HG03457 (cell line): ENCODE measurements around the gene C1S.
"Not testable (repeated sequence)": the region's sequence is repeated elsewhere in the genome, so short reads cannot be mapped to it uniquely, and the experiment has no call there.

ENCODE experiments used
- ATAC-seq: cut with Tn5 transposase; IDR thresholded peaks from one replicate; pipeline ENCODE4 v1.9.1; 2021; ENCODE audit warnings: moderate number of reproducible peaks; ENCODE audit not compliant: unreplicated experiment

The C1S gene

DNA sequence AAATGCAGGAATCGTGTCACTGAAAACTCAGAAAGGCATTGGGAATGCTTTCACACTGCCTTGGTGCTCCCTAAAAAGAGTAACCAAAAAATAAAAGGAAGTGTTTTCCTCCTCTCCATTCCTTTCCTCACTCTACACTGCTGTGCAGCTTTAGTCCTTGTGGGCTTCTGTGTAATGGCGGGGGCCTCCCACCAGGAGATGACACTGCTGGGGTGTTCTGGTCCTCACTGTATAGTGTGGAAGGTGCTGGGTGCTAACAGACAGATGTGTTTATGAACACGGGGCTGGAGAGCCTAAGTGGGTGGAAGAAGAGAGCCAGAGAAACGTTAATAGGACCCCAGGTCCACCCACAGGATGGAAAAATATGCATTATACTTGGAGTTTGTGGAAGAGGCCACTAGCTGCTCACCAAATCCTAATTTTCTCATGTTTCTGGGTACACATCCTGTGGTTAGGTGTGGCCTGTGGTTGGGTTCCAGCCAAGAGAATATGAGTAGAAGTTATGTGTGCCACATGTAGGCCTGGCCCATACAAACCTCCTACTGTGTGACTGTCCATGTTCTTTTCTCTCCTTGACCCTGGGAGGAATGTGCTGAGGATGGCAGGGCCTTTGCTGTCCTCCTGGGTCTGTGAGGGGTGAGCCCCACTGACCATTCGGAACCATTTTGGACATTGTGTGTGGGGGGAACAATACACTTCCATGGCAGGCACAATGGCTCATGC lies 14.0 kb upstream of the C1S start:
- ATAC-seq, result no peak

DNA sequence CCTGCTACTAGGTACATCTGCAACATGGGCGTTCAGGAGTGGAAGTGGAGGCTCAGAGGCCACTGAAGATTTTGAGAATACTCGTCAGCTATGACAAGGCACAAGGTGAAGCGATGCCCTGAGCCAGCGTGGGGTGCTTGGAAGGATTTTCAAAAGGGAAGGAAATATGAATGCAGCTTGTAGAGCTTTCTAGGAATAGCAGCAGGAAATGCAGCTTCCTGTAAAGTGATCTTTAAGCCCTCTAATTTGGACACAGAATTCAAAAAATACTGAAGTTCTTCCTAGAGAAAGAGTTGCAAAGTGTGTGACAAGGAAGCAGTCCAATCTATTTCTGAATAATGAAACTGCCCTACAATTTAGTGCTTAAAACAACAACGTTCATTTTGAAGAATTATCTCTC lies 13.2 kb upstream of the C1S start:
- ATAC-seq, result no peak

DNA sequence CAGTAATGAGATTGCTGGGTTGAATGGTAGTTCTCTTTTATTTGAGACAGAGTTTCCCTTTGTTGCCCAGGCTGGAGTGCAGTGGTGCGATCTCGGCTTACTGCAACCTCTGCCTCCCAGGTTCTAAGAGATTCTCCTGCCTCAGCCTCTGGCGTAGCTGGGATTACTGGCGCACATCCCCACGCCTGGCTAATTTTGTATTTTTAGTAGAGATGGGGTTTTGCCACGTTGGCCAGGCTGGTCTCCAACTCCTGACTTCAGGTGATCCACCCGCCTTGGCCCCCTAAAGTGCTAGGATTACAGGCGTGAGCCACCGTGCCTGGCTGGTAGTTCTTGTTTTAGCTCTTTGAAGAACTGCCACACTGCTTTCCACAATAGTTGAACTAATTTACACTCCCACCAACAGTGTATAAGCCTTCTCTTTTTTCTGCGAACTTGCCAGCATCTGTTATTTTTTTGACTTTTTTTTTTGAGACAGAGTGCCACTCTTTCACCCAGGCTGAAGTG lies 11.0 kb upstream of the C1S start:
- ATAC-seq, result not testable (repeated sequence)

DNA sequence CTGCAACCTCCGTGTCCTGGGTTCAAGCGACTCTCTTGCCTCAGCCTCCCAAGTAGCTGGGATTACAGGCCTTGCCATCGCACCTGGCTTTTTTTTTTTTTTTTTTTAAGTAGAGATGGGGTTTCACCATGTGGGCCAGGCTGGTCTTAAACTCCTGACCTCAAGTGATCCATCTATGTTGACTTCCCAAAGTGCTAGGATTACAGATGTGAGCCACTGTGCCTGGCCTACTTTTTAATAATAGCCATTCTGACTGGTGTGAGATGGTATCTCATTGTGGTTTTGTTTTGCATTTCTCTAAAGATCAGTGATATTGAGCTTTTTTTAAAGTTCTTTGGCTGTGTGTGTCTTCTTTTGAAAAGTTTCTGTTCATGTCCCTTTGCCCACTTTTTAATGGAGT lies 10.5 kb upstream of the C1S start:
- ATAC-seq, result not testable (repeated sequence)

DNA sequence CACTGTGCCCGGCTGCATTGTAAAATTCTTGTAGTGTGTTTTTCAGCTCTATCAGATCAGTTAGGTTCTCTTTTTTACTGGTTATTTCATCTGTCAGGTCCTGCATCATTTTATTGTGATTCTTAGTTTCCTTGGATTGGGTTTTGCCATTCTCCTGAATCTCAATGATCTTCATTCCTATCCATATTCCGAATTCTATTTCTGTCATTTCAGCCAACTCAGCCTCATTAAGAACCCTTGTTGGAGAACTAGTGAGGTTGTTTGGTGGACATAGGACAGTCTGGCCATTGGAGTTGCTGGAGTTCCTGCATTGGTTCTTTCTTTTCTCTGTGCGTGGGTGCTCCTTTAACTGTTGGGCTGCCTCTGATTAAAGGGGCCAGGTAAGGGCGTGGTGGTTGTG lies 5.6 kb upstream of the C1S start:
- ATAC-seq, result no peak

DNA sequence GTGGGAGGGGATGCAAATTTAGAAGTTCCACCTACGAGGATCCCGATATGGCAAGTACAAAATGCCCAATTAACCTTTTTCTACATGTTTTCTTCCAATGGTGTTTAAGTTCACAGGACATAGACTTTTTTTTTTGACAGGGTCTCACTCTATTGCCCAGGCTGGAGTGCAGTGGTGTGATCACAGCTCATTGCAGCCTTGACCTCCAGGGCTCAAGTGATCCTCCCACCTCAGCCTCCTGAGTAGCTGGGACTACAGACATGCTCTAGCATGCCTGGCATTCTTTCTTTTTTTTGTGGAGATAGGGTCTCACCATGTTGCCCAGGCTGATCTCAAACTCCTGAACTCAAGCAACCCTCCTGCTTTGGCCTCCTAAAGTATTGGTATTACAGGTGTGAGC lies 4.8 kb upstream of the C1S start:
- ATAC-seq, result not testable (repeated sequence)

DNA sequence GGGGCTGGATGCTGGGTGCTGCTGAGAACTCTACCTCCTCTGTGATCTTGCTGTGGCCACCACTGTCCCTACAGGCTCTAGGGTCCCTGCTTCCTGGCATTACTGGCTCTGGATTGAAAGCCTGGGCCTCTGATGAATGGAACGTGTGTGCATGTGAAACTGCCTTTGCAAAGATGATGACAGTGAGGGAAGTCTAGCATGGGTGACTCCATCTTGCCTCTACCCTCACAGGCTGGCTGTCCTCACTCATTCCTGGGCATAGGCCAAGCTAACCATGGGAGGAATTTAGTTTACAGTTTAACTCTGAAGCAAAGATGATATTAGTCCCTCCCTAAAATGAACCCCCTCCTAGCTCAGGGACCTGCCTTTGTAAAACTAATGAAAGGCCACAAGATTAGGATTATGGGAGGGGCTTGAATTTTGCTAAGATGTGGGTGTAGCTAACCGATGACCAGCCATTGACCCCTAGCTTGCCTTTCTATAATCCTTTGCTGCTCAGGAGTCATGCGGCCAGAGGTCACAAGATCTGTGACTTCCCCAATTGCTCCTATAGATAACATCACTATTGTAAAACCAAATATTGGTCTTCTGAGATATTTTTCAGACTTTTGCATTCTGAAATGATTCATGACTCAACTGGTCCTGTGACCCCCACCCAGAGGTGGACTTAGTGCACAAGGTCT lies 2.2 kb upstream of the C1S start:
- ATAC-seq, result no peak

DNA sequence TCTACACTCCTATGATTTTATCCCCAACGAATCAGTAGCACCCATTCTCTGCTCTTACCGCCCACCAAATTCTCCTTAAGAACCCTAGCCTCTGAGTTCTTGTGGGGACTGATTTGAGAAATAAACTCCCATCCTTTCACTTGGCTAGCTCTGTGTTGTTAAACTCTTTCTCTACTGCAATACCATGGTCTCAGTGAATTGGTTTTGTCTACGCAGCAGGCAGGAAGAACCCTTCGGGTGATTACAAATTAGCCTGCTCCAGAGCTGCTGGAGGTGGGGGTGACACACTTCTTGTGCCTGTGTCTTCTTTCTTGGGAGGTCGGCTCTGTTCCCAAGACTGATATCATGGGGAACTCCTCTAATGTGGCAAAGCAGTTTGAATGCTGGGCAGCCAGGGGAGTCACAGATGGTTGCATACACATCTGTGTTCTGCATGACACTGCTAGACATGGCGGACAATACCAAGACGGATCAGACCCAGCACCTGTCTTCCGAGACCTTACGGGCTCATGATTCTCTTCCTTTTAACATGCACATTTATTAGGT lies 1.6 kb upstream of the C1S start:
- ATAC-seq, result no peak

DNA sequence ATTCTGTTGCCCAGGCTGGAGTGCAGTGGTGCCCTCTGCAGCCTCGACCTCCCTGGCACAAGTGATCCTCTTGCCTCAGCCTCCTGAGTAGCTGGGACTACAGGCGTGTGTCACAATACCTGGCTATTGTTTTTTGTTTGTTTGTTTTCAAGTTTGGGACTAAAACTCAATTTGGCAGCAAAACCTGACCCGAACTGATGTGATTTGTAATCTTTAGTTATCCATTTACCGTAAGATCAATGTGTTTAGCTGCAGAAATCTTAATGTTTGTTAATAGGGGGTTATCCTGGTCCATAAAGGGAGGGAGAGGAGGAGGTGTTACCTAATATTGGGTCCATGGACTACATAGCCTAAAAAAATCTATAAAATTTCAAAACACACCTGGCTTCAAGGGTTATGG lies 738 bp upstream of the C1S start:
- no peak for ATAC-seq

DNA sequence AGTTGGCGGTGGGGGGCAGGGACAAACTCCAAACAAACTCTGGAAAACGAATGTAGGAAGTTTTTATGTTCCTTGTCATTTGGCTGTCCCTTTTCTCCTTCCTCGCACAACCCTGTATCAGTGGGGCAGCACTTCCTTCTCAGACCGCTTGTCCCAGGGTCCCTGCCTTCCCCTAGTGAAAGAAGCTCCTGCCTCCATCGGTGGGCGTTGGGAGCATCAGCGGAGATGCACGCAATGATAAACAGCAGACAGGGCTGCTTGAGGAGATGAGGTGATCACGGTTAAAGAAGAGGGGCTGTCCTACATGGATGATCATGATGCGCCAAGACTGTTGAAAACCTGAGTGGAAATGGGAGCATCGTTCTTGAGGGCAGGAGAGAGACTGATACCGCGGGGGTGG lies 620 bp downstream of the C1S start:
- ATAC-seq, result no peak

DNA sequence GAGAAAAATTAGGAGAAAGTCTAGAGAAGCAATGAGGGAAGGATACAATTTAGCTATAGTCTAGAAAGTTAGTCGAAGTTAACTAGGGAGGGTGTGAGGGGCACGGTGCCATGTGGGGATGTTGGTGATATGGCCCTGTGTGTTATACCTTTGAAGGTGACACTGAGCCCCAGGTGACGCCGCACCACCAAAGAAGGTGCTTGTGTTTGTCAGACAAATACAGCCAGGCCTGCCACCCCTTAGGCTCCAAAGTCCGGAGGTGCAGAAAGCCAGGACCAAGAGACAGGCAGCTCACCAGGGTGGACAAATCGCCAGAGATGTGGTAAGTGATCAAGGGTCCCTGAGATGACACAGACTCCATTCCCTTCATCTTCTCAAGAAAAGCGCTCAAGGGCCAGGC lies 1.1 kb downstream of the C1S start:
- no peak for ATAC-seq

DNA sequence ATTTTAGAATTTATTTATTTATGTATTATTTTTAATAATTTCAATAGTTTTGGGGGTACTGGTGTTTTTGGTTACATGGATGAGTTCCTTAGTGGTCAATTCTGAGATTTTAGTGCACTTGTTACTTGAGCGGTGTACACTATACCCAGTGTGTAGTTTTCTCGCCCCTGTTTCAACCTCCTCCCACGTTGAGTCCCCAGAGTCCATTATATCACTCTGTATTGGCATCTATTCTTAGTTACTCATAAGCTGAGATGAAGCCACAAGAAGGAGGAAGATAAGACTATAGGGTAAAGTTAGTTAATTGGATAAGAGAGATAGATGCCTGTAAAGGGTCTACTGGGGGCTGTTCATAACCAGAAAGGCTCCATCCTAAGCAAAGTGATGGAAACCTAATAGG lies 4.0 kb downstream of the C1S start:
- ATAC-seq, result no peak

DNA sequence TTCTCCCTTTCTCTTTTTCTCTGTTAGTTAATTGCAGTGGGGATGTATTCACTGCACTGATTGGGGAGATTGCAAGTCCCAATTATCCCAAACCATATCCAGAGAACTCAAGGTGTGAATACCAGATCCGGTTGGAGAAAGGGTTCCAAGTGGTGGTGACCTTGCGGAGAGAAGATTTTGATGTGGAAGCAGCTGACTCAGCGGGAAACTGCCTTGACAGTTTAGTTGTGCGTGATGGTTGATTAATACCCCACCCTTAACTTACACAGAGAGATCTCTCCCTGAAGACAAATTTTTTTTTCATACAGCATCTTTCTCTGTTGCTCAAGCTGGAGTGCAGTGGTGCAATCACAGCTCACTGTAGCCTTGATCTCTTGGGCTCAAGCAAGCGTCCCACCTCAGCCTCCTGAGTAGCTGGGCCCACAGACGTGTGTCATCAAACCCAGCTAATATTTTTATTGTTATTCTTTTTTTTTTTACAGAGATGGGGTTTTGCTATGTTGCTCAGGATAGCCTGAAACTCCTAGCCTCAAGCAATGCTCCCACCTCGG lies 4.6 kb downstream of the C1S start:
- no peak for ATAC-seq

DNA sequence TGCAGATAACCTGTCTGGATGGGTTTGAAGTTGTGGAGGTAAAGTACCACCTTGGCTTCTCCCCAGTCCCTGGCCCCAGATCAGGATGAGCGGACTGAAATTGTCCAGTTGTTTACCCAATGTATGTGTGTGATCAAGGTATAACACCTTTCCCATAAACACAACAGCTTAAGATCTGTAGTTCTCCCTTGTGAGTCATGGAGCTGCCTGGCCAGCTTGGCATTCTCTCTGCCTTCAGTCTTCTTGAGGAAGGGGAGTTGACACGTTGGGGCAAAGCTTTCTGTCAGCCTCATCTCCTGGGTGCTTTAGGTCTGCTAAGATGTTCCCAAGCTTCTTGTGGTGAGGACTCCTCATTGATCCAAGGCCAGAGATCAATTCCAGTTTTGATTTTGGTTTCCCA lies 6.1 kb downstream of the C1S start:
- ATAC-seq, result no peak

DNA sequence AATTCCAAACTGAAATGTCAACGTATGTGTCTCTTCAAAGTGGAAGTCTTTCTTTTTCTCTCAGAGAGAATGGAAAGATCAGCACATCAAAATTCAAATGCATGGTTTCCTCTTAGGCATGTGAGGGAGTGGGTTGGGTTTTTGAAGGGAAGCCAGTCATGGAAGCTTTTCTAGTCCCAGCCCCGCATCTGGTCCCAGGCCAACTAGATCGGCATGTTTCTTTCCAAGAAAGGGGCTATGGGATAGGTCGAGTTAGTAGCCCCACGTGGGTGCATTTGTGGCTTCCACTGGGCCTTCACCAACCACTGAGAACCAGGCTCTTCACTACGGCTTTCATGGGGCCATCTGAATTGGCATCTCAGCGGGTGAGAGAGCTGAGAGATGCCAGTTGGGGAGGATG lies 6.6 kb downstream of the C1S start:
- ATAC-seq, result no peak

DNA sequence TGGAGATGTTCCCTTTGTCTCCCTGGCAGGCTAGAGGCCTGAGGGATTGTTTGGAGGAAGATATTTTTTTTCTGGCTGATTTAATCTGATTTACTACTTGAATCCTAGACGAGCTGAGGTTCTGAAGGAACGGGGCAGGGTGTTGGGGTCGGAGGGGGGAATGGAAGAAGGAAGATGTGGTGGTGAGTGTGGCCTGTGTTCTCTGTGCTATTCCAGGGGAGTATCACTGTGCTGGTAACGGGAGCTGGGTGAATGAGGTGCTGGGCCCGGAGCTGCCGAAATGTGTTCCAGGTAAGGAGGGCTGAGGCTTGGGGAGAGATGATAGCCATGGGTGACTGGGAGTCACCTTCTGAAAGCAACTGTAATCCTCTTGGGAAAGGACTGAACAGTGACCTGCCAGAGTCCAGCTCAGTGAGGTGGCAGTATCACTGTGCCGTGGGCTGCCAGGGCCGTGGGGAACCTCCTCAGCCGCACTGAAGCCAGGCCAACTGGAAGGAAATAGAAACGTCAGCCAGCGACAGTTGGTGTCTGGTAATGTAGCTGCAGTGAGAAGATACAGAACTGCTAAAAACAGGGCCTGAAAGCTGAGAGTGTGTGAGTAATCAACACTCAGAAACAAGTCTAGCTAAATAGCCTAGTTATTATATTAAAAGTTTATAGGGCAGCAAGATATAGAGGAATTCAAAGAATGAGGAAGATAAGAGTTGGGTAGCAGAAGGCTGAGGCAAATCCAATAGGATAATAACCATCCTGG lies 7.9 kb downstream of the C1S start:
- no peak for ATAC-seq

DNA sequence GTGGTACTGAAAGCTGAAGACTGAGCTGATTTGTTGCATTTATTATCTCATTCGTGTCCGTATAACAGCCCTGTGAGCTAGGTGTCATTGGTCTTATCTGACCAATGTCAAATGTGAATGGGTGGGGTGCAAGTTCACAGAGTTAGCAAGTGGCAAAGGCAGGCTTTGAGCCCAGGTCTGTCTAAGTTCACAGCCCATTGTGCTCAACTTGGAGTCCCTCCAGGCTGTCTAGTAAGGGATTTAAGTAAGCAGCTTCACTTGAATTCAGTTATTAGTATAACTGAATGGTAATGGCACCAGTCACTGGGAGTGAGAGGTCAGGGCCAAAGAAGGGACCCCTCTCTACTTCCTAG lies 8.5 kb downstream of the C1S start:
- no peak for ATAC-seq

DNA sequence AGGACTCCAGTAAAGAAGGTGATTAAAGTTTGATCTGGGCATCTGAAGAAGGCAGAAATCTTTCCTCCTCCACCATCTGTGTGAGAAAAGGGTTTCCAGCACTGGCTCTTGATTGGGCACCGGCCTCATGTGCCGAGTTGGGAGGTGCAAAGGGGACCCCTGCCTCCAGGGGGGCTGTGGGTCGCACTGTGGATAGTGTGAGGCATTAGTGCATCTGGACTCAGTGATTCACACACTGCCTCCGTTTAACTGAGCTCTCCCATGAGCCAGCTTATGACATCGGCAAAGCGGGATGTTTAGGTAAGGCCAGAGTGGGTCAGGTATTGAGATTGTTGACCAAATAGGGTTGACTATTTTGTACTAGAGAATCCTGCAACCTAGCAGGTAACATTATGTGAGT lies 8.9 kb downstream of the C1S start:
- no peak for ATAC-seq

DNA sequence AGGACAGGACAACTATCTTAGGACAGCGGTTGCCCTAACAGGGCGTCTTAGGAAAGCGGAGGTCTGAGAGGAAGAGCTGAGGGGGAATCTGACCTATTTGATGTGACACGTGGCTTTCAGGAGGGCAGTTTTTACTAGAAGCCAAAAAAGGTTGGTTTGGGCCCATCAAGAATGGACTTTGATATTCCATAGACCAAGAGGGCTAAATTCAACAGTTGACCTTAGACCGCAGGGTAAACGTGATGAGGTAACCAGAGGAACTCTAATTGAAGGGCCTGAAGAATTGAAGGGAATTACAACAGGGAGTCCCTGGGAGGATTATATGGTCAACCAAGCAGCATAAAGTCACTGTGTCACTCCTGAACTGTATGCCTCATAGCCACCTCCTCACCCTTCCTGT lies 11.5 kb downstream of the C1S start:
- ATAC-seq, result no peak

DNA sequence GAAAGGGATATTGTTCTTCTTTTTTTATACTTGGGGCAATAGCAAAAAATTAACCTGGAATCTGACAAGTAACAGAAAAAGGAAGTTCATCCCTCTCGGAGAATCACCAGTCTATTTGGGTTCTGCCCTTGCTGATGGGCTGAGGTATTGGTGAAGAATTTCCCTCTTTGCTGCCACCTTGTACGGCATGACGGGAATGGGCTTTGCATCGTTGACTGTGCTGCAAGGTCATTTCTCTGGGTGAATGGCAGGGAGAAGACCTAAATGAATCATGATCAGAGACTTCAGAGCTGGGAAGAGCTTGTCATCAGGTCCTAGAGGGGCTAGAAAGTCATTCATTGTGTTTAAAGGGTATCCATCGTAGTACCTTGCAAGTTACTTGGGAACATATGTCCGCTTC lies 12.0 kb downstream of the C1S start:
- ATAC-seq, result no peak

DNA sequence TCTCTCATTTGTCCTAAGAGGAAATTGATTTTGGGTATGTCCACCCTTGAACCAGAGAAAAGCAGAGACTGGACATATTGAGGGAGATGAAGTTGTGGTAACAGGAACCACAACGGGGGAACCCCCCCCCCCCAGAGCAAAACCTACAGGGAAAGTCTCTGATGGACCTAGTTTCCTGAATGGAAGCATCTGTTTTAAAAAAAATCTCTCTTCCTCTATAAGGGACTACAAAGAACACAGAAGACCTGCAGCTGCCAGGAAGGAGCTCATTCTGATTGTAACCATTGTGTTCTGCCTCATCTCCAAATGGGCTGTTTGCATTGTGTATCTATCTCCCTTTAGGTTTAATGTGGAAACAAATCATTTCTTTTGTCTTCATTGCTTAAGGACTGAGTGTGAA lies 13.4 kb downstream of the C1S start:
- ATAC-seq, result no peak

DNA sequence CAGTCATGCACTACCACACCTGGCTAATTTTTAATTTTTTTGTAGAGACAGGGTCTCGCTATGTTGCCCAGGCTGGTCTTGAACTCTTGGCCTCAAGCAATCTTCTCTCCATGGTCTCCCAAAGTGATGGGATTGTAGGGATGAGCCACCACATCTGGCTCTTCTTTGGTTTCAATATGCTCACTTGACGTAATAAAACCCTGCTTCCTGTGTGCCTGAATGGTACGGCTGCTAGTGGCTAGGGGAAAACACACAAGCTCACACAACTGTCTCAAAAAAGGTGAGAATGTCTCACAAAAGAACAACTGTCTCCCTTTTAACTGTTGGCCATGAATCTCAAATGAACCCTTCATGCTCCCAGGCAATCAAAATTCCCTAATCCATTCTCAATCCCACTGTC lies 15.0 kb downstream of the C1S start:
- no peak for ATAC-seq
